Stimulated activated CD4-positive, alpha-beta T cell treated with anti-CD3 and anti-CD28 coated beads, Interleukin-4, amount 100 ng/mL, for 1 hour (primary cell): ENCODE results near the gene ACTR5.
"Not testable (repeated sequence)": the region's sequence is repeated elsewhere in the genome, so short reads cannot be mapped to it uniquely, and the experiment has no call there.

Source experiments
- DNase-seq: peaks from one replicate; pipeline ENCODE4 v3.0.0-alpha.2; 2020

Gene ACTR5

DNA sequence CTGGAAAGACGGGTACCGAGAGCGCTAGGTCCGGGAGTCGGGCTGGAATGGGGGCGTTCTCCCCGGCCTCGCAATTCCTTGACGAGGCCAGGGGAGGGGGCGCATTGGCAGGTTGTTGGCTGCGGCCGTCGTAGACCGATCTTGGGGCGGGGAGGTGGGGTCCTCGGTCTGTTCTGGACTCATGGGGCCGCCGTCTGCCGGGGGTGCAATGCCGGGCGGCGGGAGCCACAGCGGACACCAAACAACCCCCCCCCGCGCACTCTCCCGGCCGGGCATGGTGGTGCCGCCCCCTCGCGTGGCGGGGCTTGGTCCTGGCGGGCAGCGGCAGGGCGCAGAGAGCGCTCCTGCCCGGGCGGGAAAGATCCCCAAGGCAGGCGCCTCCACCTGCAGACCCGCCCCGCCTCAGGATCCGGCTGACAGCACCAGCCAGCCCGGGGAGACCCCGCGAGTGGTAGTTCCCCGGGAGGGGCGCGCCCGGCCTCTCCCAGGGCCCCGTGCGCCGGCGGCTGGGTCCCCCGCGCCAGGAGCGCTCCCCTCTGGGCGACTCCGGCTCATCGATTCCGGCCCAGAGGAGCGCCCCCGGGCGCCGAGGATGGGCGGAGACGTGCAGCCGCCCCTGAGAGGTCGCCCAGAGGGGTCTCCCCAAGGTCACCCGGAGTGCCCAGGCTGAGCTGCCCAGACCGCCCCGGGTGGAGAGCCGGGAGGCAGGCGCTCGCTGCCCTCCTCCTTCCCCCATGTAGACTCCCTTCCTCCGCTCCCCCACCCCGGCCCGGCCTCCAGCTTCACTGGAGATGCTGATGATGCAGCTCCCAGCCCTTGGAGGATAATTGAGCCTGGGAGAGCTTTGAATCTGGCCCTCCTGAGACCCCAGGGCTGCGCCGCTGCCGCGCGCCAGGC is 57.9 kb downstream of the ACTR5 start:
- peak; percentile 52 for DNase-seq

DNA sequence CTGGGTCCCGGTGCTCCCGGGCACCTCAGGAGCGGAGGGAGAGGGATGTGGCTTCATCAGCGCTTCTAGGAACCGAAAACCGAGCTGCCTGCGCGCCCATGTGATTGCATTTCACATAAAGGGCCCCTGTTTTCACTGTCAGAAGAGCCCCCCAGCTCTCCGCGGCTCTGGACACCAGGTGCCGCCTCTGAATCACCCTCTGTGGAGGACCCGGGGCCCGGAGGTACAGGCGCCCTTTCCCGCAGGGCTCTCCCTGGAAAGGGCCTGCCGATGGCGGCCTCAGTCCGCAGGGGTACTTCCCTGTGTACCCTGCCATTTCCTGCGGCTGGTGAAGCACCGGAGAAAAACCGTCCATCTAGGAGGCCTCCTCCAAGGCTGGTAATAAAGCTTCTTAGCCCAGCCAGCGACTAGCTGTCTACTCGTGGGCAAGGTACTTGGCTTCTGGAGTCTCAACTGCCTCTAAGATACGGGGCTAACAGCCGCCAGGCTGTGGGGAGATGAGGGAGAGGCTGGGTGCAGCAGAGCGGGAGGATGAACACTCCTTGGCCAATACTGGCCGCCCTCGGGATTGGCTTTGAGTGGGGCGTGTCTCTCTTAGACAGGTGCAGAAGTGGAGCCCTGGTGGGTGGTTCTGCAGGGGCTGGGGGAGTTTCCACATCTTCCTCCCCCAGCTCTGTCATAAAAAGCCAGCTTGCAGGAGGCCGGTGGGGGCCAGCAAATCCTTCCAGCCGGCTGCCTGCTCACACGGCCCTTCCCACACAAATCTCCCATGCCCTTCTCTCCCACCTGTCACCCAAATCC is 58.8 kb downstream of the ACTR5 start:
- peak; percentile 42 for DNase-seq

DNA sequence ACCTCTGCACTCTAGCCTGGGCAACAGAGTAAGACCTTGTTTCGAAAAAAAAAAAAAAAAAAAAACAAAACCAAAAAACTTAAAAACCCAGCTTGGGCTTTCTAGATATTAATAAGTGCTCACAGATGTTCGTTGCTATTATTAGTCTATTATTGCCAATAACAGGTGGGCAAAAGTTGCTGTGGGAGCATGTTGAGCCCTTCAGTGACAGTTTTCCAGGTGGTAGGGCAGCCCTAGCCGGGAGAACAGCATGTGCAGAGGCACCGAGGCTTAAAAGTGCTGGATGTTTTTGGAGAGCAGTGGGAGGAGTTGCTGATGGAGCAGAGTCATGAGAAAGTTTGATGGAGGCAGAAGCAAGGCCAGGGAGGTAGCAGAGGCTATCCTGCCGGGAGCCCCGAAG is 61.7 kb downstream of the ACTR5 start:
- DNase-seq = no peak

DNA sequence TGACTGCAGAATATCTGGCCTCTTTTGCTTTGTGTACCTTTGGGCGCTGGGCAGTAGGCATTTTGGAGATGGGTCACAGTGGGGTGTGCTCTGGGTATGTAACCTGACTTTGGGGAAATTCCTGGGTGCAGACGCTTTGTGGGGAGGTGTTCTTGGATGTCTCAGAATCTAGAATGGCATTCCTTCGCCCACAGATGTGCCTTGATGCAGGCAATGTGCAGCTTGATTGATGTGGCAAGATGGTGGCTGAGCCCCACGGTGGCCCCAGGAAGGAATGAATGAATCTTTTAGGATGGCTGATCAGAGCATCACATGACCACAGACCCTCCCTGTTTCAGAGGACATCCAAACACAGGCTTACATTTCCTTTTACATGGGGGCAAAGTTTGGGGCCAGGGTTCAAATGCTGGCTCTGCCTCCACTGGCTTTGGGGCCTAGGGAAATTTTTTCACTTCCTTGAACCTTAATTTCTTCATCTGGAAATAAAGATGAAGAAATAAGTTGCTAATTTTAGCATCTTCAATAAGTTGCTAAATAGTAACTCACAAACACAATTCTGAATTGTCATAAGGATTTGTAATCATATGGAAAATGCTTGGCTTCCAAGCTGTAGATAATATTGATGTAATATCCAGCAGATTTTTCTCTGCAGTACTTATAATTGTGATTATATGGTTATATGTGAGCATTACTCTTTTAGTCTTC is 62.8 kb downstream of the ACTR5 start:
- no peak for DNase-seq

DNA sequence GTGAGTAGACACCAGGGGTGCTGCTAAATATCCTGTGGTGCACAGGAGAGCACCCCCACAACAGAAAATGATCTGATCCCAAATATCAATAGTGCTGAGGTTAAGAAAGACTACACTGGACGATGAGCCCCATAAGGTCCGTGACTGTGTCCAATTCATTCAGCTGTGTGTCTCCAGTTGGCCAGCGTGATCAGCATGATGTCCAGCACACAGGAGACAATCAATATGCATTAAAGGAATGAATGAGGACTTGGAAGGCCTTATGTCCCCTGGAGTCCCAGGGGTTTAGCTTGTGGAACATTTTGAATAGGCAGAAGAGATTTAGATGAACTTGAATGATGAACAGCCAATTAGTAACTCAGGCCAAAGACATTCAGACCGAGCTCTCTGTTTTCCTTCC is 63.5 kb downstream of the ACTR5 start:
- no peak for DNase-seq

DNA sequence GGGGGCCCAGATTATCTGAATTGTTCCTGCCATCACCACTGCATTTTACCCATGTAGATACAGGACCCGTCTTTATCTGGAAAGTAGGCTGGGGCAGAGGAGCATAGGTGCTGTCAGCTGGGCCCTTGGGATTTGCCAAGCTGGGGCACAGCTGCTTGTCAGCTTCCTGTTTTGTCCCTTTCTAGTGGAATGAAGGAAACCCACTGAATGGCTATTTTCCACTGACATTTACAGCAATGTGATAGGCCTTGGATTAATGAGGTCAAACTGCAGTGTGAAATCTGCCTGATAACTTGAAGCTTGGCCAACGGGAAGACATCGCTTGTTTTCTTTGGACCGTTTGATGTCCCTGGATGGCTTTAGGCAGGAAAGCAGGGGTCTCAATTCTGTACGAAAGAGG is 63.9 kb downstream of the ACTR5 start:
- DNase-seq = no peak

DNA sequence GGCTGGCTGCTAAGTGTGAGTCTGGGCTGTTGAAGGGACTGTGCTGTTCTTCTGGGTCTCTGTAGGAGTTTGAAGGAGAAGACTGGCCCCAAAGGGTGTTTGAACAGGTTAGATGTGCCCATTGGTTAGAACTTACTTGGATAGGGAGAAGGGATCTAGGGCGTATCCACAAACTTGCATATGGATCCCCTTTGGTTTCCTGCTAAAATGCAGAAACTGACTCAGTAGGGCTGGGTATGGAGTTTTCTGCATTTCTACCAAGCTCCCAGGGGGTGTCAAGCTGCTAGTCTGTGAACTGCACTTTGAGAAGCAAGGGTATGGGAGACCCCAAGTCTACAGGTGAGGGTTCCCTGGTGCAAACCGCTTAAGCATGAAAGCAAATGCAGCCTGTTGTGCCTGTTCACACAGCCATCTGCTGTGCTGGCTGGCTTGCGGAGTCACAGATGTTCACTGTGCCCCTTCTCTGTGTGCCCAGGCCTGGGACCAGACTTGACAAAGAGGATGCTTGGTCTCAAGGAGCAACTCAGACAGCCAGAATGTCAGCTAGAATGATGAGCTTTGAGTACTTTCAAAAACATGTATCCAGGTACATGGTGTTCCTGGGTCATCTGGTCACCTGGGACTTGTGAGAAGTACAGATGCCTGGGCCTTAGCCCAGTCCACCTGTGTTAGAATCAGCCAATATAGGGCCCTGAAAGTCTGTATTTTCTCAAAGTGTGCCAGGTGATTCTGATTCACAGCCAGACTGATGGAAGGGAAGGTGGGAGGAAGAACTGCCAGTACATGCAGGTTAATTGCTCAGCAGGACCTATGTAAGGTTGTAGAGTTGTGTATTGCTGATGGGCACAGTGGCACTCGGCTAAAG is 64.7 kb downstream of the ACTR5 start:
- DNase-seq = no peak

DNA sequence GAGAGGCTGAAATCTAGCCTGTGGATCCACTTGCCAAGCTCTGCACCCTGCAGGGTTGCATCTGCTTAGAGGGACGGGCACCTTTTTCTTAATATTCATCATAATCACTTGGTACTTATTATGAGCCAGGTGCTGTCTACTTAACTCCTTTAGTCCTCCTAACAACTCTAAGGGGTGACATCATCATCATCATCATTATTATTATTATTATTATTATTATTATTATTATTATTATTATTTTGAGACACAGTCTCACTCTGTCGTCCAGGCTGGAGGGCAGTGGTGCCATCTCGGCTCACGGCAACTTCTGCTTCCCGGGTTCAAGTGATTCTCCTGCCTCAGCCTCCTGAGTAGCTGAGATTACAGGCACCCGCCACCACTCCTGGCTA is 65.3 kb downstream of the ACTR5 start:
- DNase-seq = not testable (repeated sequence)

DNA sequence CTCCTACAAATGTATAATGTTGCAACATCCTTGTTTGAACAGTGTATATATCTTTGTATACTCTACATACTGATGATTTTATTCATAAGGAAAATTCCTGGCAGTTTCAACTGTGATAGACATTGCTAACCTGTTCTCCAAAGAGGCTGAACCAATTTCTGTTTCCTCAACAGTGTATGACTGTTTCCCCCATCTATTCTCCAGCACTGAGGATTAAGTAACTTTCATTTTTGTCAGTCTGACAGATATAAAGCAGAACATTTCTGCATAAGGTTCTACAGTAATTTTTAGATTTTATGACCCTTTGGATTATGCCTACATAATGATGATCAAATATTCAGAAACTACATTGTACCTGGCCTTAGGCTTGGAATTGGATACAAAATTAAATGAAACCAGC is 67.2 kb downstream of the ACTR5 start:
- no peak for DNase-seq

DNA sequence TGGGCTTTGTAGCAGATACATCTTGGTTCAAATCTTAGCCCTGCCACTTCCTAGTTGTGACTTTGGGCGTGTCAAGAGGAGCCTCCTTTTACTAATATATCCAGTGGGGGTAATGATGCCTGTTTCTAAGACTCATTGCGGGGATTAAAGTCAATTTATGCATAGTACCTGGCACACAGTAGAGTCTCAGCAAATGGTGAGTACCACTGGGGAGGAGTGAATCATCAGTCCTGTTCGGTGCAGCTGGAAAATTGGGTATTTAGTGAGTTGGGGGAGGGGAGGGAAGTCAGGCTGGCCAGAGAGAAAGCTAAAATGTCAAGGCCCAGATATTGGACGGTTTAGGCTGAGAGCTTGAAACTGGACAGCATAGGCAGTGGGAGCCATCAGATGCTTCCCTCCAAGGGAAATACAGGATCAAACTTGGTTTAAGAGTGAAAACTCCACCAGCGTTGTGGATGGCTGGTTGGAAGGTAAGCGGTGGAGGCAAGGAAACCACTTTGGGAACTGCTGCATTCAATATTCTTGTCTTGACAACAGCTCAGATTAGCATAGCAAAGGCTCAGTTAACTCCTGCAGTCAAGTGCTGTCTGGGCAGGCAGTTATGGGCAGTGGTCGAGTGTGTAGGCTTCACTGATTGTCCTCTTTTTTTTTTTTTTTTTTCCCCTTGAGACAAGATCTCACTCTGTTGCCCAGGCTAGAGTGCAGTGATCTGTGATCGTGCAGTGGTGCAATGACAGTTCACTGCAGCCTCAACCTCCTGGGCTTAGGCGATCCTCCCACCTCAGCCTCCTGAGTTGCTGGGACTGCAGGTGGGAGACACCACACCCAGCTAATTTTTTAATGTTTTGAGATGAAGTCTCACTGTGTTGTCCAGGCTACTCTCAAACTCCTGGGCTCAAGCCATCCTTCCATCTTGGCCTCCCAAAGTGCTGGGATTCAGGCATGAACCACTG is 70.1 kb downstream of the ACTR5 start:
- DNase-seq = no peak
